ENCODE data around the gene SHANK1.

The SHANK1 gene

DNA sequence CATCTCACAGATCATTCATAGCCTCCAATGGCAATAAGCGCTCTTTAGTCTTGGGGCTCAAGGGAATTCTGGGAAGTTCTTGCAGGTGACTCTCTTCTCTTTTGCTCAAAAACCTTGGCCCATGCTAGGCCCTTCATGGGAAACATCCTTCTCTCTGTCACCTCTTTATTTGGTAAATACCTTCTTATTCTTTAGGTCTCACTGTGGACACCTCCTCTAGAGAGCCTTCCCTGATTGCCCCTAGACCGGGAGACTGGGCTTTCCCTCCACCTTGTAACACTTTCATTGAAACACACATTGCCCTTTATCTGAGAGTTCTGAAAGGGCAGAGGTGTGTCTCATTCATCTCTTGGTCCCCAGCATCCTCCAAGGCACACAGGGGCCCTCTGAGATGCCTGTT, 68.4 kb downstream of the SHANK1 start:
- TF ChIP-seq, protein P1, sequence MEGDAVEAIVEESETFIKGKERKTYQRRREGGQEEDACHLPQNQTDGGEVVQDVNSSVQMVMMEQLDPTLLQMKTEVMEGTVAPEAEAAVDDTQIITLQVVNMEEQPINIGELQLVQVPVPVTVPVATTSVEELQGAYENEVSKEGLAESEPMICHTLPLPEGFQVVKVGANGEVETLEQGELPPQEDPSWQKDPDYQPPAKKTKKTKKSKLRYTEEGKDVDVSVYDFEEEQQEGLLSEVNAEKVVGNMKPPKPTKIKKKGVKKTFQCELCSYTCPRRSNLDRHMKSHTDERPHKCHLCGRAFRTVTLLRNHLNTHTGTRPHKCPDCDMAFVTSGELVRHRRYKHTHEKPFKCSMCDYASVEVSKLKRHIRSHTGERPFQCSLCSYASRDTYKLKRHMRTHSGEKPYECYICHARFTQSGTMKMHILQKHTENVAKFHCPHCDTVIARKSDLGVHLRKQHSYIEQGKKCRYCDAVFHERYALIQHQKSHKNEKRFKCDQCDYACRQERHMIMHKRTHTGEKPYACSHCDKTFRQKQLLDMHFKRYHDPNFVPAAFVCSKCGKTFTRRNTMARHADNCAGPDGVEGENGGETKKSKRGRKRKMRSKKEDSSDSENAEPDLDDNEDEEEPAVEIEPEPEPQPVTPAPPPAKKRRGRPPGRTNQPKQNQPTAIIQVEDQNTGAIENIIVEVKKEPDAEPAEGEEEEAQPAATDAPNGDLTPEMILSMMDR (IDR thresholded peaks at IDR 0.05; ENCODE audit: low read depth, low read length, missing control alignments) = no peak
- in situ Hi-C loops (cut with HindIII; ENCODE audit: low pct_ligation_motif_present, low sequenced_read_pairs) = no loop called here
- H3K27me3 ChIP-seq (replicated peaks) = no peaks in the 10 kb centered on the region
- DNase-seq = no peak
- no peak overlapping the region for H3K27ac ChIP-seq
- H3K36me3 ChIP-seq (replicated peaks) = no peaks in the 10 kb centered on the region
- H3K4me3 ChIP-seq (ENCODE audit: low read depth, low read length) = no peak overlapping the region

DNA sequence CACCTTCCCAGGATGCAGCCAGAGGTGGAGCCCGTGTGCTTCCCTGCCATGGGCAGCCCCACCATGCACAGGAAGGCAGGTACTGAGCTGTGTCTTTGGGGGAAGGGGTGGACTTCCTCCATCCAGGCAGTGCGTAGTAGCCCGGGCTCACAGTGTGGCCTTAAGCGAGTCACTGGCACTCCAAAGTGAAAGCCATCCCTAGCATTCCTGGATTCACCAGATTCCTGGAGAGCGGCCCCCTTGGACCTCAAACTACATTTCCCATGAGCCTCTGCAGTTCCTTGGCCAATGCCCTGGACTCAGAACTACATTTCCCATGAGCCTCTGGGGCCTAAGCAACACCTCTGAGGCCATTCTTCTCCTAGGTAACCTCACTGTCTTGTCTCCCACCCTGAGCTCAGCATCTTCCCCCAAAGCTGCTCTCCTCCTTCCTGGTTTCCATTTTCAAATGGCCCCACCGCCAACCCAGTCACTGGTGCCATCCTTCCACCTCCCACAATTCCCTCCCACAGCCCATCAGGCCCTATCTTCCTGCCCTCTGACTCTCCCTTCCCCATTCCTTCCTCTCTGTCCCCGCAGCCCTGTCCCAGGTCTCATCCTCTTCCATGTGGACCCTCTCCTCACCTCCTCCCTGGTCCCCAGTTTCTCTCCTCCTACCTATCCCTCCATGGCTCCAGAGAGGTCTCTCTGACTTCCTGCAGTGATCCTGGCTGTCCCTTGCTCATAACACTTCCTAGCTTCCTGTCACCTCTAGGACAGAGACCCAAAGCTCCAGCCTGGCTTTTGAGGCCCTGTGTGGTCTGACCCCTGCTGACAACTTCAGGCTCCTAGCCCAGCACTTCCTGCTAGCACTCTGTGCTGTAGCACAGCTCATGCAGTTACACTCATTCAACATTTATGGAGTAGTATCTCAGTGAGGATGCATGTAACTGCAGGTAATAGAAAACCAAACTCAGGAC, 69.9 kb downstream of the SHANK1 start, which contains the start of gene C19orf81:
C19orf81 (plus strand) TSS at position 13 of the 959 bp plus-strand sequence; CDS start at position 13, 0 bp downstream.
- TF ChIP-seq, protein P1 (IDR thresholded peaks at IDR 0.05; ENCODE audit: low read depth, low read length, missing control alignments) = no peak
- H3K4me3 ChIP-seq (ENCODE audit: low read depth, low read length) = no peak within 1 kb of the TSS
- DNase-seq = no peak
- in situ Hi-C loops (cut with HindIII; ENCODE audit: low pct_ligation_motif_present, low sequenced_read_pairs) = no loop called here
- no peaks in the 10 kb centered on the region for H3K27me3 ChIP-seq (replicated peaks)
- H3K27ac ChIP-seq = no peak within 1 kb of the TSS
- no peaks in the 10 kb centered on the region for H3K36me3 ChIP-seq (replicated peaks)

DNA sequence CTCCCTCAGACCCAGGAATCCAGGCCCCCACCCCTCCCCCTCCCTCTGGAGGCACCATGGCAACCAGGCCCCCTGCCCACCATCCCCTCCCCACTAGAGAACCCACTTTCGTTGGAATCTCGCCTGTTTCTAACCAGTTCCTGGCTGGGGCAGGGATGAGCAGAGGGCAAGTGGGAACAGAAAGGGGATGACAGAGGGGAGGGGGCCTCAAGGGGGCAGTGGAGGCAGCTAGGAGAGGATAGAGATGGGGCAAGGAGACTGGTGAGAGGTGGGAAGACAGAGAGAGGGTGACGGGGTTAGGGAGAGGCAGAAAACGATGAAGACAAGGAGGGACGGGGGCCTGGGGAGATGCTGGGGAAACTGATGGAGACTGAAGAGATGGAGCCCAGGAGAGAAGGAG, 70.9 kb downstream of the SHANK1 start:
- Histone ChIP-seq H3K27me3 (replicated peaks) (no peaks in the 10 kb centered on the region), H3K36me3 (replicated peaks) (no peaks in the 10 kb centered on the region), H3K27ac (no peak overlapping the region), H3K4me3 (ENCODE audit: low read depth, low read length) (no peak overlapping the region)
- in situ Hi-C loops (cut with HindIII; ENCODE audit: low pct_ligation_motif_present, low sequenced_read_pairs) = no loop called here
- no peak for DNase-seq
- TF ChIP-seq, protein P1 (IDR thresholded peaks at IDR 0.05; ENCODE audit: low read depth, low read length, missing control alignments) = no peak

DNA sequence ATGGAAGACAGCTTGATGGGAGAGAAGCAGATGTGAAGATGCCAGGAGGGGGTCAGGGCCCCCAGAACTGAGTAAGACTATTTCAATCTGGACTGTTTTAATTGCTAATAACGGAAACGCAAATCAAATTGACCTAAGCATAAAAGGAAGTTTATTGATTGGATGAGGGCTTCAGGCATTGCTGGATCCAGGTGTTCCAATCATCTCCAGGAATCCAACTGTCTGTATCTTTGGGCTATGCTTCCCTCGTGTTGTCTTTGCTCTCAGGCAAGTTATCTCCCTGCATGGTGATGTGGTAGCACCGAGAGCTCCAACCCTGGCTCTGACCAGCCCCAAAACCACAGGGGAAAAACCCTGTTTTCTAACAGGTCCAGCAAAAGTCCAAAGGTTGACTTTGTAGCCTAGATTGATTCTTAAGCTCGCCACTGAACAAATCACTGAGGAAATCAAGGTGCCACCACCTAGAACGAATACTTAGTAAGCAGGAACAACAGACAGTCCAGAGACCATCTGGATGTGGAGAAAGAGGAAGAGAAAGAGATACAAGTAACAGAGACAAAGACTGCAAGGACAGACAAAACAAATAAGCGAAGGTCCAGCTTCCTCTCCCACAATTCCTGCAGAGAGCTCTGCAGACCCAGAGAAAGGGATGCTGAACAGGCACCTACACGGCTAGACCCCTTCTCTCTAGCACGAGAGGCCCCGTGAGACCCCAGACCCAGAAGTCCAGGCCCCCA, 71.6 kb downstream of the SHANK1 start:
- H3K27me3 ChIP-seq (replicated peaks) = no peaks in the 10 kb centered on the region
- TF ChIP-seq, protein P1 (IDR thresholded peaks at IDR 0.05; ENCODE audit: low read depth, low read length, missing control alignments) = no peak
- in situ Hi-C loops (cut with HindIII; ENCODE audit: low pct_ligation_motif_present, low sequenced_read_pairs) = no loop called here
- no peaks in the 10 kb centered on the region for H3K36me3 ChIP-seq (replicated peaks)
- H3K4me3 ChIP-seq (ENCODE audit: low read depth, low read length) = no peak overlapping the region
- DNase-seq = no peak
- H3K27ac ChIP-seq = no peak overlapping the region

DNA sequence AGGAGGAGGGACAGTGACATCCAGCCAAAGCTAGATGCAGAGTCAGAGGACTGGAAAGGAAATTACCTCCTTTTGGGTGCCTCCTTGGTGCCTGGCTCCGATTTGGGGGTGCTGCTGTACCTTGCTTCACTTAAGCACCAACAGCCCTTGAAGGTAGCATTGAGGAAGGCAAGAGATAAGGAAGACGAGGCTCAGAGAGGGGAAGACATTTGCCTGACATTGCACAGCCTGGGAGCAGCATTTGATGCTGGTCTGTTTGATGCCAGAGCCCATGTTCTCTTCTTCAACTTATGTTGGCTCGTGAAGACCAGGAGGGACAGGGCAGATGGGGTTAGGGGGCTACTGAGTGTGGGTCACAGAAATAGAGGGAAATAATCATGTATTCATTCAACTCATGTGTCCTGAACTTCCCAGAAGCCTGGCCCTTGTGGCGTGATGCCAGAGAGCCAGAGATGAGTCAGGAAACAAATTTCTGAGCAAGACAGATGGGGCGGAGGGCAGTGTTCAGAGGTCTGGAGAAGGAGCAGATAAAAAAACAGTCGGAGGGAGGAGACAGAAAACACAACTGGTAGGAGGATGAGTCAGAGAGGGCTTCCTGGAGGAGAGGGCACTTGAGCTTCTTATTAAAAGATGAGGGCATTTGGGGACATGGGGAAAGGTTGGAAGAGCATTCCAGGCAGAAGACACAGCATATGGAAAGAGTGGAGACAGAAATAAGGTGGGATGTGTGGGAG, 73.4 kb downstream of the SHANK1 start:
- TF ChIP-seq, protein P1 (IDR thresholded peaks at IDR 0.05; ENCODE audit: low read depth, low read length, missing control alignments) = no peak
- no peaks in the 10 kb centered on the region for H3K36me3 ChIP-seq (replicated peaks)
- H3K27ac ChIP-seq = no peak overlapping the region
- no peak overlapping the region for H3K4me3 ChIP-seq (ENCODE audit: low read depth, low read length)
- no peaks in the 10 kb centered on the region for H3K27me3 ChIP-seq (replicated peaks)
- peak; percentile 79 for DNase-seq
- in situ Hi-C loops (cut with HindIII; ENCODE audit: low pct_ligation_motif_present, low sequenced_read_pairs) = no loop called here

All from brain microvascular endothelial cell (primary cell).